KMS-11 (cell line): ENCODE data around the gene OMA1.

ENCODE experiments used
- H2AFZ ChIP-seq: fragments of 200-600 bp; sonication (generic); 2 replicates; pipeline ENCODE4 v1.6.1; 2016; ENCODE audit warnings: antibody characterized with exemption, mixed run types, low read depth
- H3K27ac ChIP-seq: fragments of 200-600 bp; sonication (generic); 2 replicates; pipeline ENCODE4 v1.6.1; 2016; ENCODE audit warnings: mild to moderate bottlenecking, mixed run types
- H3K27me3 ChIP-seq: fragments of 200-600 bp; sonication (generic); 2 replicates; pipeline ENCODE4 v1.6.1; 2017; ENCODE audit warnings: mild to moderate bottlenecking, low read depth, mixed run types, moderate library complexity; ENCODE audit not compliant: insufficient read depth
- H3K36me3 ChIP-seq: fragments of 200-600 bp; sonication (generic); 2 replicates; pipeline ENCODE4 v1.6.1; 2017; ENCODE audit warnings: mild to moderate bottlenecking, mixed run types; ENCODE audit not compliant: insufficient read depth
- H3K4me1 ChIP-seq: fragments of 200-600 bp; sonication (generic); 2 replicates; pipeline ENCODE4 v1.6.1; 2016; ENCODE audit warnings: mild to moderate bottlenecking, low read depth, mixed run types; ENCODE audit not compliant: poor library complexity, severe bottlenecking
- H3K4me2 ChIP-seq: fragments of 200-600 bp; sonication (generic); 2 replicates; pipeline ENCODE4 v1.7.0; 2016; ENCODE audit warnings: mild to moderate bottlenecking, mixed run types
- H3K4me3 ChIP-seq: fragments of 200-600 bp; sonication (generic); IDR thresholded peaks from 2 replicates; pipeline ENCODE4 v1.6.1; 2017; ENCODE audit warnings: low read depth, low read length, mixed read lengths; ENCODE audit not compliant: insufficient read depth
- H3K79me2 ChIP-seq: fragments of 200-600 bp; sonication (generic); 2 replicates; pipeline ENCODE4 v1.6.1; 2016; ENCODE audit warnings: low read depth, mixed run types; ENCODE audit not compliant: insufficient read depth
- H3K9ac ChIP-seq: fragments of 200-600 bp; sonication (generic); 2 replicates; pipeline ENCODE4 v1.6.1; 2016; ENCODE audit warnings: mild to moderate bottlenecking, mixed run types
- H4K20me1 ChIP-seq: fragments of 200-600 bp; sonication (generic); 2 replicates; pipeline ENCODE4 v1.6.1; 2016; ENCODE audit warnings: mild to moderate bottlenecking, mixed run types; ENCODE audit not compliant: insufficient read depth
- TF ChIP-seq, protein P1 (sequence below): fragments of 200-600 bp; sonication (generic); conservative IDR thresholded peaks from 2 replicates; pipeline ENCODE4 v1.6.1; 2017; ENCODE audit warnings: low read depth, mild to moderate bottlenecking, antibody characterized with exemption, low read length, moderate library complexity, mixed read lengths

The OMA1 gene

DNA sequence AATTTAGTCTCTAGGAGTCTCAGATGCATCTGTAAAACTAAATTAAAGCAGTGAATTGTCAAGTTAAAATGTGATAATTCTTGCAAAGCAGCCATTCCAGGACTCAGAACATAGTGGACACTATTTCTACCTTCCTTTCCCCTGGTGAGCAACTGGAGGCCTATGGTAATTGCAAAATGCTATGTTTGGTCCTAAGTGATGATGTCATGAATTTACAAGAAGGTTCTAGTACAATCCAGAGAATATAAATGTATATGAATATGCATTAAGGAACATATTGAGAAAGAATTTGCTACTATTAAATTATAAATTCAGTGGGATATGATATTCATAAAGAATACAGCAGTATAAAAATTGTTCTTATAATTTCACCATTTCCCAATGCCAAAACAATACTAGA is 32.6 kb downstream of the OMA1 start:
- TF ChIP-seq, protein P1, sequence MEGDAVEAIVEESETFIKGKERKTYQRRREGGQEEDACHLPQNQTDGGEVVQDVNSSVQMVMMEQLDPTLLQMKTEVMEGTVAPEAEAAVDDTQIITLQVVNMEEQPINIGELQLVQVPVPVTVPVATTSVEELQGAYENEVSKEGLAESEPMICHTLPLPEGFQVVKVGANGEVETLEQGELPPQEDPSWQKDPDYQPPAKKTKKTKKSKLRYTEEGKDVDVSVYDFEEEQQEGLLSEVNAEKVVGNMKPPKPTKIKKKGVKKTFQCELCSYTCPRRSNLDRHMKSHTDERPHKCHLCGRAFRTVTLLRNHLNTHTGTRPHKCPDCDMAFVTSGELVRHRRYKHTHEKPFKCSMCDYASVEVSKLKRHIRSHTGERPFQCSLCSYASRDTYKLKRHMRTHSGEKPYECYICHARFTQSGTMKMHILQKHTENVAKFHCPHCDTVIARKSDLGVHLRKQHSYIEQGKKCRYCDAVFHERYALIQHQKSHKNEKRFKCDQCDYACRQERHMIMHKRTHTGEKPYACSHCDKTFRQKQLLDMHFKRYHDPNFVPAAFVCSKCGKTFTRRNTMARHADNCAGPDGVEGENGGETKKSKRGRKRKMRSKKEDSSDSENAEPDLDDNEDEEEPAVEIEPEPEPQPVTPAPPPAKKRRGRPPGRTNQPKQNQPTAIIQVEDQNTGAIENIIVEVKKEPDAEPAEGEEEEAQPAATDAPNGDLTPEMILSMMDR: no peak
- Histone ChIP-seq H3K4me1 (no peaks in the 10 kb centered on the region), H3K36me3 (no peaks in the 10 kb centered on the region), H2AFZ (no peak overlapping the region), H3K4me3 (no peak overlapping the region), H3K27ac (no peak overlapping the region), H3K4me2 (no peak overlapping the region), H3K9ac (no peak overlapping the region), H3K79me2 (no peaks in the 10 kb centered on the region), H3K27me3 (no peaks in the 10 kb centered on the region), H4K20me1 (no peaks in the 10 kb centered on the region)

DNA sequence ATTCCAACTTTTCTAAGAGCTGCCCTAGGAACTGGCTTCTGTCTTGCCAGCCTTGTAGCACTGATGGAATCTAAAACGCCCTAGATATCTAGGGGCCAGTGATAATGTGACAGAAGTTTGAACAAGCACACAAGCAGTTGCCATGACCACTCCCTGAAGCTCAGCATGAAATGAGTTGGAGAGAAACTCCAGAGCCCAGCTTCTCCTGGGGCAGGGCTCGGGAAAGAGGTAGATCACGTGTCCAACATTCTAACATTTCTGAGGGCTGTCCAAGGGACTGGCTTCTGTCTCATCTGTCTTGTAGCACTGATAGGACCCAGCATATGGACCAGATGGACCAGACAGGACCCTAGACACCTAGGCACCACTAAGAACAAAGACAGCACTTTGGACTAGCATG is 37.9 kb downstream of the OMA1 start:
- Histone ChIP-seq H3K27me3 (no peaks in the 10 kb centered on the region), H4K20me1 (no peaks in the 10 kb centered on the region), H2AFZ (no peak overlapping the region), H3K79me2 (no peaks in the 10 kb centered on the region), H3K9ac (no peak overlapping the region), H3K27ac (no peak overlapping the region), H3K4me2 (no peak overlapping the region), H3K4me3 (no peak overlapping the region), H3K36me3 (no peaks in the 10 kb centered on the region), H3K4me1 (no peaks in the 10 kb centered on the region)
- TF ChIP-seq, protein P1: no peak

DNA sequence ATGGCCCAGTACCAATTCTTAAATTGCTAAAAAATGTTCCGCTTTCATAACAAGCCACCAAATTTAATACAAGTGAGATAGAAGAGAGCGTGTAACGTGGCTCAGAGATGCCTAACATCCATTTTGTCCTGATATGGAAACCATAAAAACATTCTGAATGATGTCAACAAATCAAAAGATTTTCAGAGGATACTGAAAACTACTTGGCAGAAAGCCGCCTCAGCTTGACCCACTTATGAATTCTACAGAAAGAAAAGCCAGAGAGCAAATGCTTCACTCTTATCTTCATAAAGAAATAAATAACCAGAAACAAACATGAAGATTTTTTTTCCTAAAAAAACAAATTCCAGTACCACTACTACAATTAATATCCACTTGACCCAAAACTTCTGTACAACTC is 41.2 kb downstream of the OMA1 start:
- no peaks in the 10 kb centered on the region for H3K79me2 ChIP-seq
- H3K9ac ChIP-seq: no peak overlapping the region
- H3K27ac ChIP-seq: no peak overlapping the region
- H3K36me3 ChIP-seq: no peaks in the 10 kb centered on the region
- H3K27me3 ChIP-seq: no peaks in the 10 kb centered on the region
- H3K4me2 ChIP-seq: no peak overlapping the region
- TF ChIP-seq, protein P1: no peak
- H3K4me1 ChIP-seq: no peaks in the 10 kb centered on the region
- no peaks in the 10 kb centered on the region for H4K20me1 ChIP-seq
- no peak overlapping the region for H3K4me3 ChIP-seq
- H2AFZ ChIP-seq: no peak overlapping the region

DNA sequence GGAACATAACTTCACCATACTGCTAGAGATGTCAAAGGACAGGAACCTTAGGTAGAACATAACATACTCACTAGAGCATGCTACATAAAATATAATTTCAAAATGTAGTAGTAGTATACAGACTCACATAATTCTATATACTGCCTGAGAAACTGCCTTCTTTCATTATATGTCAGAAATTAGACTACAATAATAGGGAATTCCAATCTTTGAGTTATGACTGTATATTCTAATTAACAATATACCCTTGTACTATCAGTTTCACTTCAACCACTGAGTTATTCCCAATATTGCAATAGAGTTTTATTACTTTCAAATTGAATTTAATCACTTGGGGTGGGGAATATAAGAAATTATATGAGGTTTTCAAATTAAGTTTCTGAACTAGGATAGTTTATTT is 44.0 kb downstream of the OMA1 start:
- Histone ChIP-seq H2AFZ (no peak overlapping the region), H3K27me3 (no peaks in the 10 kb centered on the region), H3K79me2 (no peaks in the 10 kb centered on the region), H3K4me2 (no peak overlapping the region), H3K4me1 (no peaks in the 10 kb centered on the region), H3K27ac (no peak overlapping the region), H3K4me3 (no peak overlapping the region), H3K9ac (no peak overlapping the region), H4K20me1 (no peaks in the 10 kb centered on the region), H3K36me3 (no peaks in the 10 kb centered on the region)
- TF ChIP-seq, protein P1: no peak

DNA sequence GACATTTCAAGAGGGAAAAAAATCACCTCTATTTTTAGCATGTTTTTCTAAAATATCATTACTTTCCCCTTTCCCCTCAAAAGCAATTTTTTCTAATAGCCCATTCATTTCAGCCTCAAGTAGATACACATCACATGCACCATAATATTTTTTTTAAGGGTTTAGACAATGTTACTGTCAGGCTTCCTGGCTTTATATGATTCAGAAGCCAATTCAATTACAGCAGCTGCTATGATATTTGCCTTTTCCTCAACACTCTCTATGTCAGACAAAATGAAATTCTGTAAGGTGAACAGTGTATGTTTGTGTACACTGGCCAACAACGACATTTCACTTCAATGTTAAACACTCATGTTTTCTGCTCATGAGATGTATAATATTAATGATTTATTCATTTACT is 46.5 kb downstream of the OMA1 start:
- Histone ChIP-seq H3K4me2 (no peak overlapping the region), H3K4me3 (no peak overlapping the region), H3K9ac (no peak overlapping the region), H2AFZ (no peak overlapping the region), H3K79me2 (no peaks in the 10 kb centered on the region), H3K4me1 (no peaks in the 10 kb centered on the region), H3K27me3 (no peaks in the 10 kb centered on the region), H3K27ac (no peak overlapping the region), H3K36me3 (no peaks in the 10 kb centered on the region), H4K20me1 (no peaks in the 10 kb centered on the region)
- TF ChIP-seq, protein P1: no peak
